ENCODE data around the gene ZNG1C.
"Not testable (repeated sequence)": the region's sequence is repeated elsewhere in the genome, so short reads cannot be mapped to it uniquely, and the experiment has no call there.

The ZNG1C gene

DNA sequence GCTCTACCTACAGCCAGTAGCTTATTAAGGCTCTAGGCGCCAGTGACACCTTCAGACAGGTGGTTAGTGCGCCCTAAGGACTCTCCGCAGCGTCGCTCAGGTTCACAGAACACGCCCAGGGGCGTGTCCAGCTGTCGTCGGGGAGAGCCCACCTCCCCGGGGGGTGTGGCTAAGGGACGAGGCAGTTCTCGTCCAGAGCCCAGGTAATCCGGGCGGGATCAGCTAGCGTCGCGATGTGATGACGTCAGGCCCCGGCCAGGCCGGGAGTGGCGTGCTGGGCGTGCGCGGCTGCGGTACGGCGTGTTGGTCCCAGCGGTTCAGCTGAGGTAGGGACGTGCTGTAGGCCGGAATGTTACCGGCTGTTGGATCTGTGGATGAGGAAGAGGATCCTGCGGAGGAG lies at the start of gene ZNG1C:
TSS of gene ZNG1C (plus strand) at position 301 of the 400 bp plus-strand sequence. CDS start at position 350, 49 bp downstream.
- in situ Hi-C loops (cut with MboI; ENCODE audit: low sequenced_read_pairs) = not testable (repeated sequence)

DNA sequence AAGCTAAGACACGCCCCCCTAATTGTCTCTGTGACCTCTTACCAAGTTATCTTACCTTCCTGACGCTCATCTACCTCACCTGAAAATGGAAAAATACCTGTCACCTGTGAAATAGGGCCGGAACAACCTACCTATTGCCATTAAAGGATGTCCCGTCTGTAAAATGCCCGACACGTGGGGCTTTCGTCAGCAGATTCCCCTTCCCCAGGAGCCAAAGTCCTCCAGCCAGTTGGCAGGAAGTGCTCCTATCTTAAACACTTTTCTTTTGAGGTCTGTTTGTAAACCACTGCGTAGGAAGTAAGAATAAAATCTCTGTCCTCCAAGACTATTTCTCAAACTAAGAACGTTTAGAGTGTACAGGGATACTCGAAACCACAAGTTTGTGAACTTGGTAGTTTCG lies 654 bp downstream of the ZNG1C start:
- in situ Hi-C loops (cut with MboI; ENCODE audit: low sequenced_read_pairs) = not testable (repeated sequence)

DNA sequence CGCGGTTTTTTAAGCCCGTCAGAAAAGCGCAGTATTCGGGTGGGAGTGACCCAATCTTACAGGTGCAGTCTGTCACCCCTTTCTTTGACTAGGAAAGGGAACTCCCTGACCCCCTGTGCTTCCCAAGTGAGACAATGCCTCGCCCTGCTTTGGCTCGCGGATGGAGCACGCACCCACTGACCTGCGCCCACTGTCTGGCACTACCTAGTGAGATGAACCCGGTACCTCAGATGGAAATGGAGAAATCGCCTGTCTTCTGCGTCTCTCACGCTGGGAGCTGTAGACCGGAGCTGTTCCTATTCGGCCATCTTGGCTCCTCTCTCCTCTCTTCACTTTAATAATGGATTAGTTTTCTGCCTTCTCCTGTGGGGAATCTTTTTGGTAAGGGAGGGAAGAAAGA lies 39.3 kb downstream of the ZNG1C start:
- in situ Hi-C loops (cut with MboI; ENCODE audit: low sequenced_read_pairs) = not testable (repeated sequence)

DNA sequence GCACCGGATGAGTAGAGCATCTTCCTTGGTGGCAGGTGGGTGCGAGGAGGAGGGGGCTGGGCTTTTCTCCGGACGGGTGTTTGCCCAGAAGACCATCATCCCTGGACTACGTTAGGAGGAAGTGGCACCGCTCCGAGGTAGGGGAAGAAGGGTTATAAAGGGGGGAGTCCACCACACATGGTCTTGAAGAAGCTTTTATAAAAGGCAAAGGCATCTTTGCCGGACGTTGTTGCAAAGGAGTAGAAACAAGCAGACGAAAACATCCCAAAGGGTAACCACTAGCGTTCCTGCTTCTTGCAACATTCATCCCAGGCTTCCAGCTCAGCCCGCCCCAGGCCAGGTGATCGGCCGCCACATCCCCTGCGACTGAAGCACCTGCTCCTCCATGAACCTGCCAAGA lies 60.8 kb downstream of the ZNG1C start, which contains the start of gene FOXD4L3:
TSS of gene FOXD4L3 (plus strand) at position 301 of the 400 bp plus-strand sequence. CDS start at position 386, 85 bp downstream.
- in situ Hi-C loops (cut with MboI; ENCODE audit: low sequenced_read_pairs) = not testable (repeated sequence)

DNA sequence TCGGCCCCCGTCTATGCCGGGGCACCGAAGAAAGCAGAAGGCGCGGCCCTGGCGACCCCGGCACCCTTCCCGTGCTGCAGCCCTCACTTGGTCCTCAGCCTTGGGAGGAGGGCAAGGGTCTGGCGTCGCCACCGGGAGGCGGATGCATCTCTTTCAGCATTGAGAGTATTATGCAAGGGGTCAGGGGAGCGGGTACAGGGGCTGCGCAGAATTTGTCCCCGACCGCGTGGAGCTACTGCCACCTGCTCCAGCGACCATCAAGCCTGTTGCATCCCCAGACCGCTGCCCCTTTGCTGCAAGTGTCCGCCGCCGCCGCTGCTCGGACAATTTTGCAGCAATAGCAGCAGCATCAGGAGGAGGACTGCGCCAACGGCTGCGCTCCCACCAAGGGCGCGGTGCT lies 62.0 kb downstream of the ZNG1C start:
- in situ Hi-C loops (cut with MboI; ENCODE audit: low sequenced_read_pairs) = not testable (repeated sequence)

DNA sequence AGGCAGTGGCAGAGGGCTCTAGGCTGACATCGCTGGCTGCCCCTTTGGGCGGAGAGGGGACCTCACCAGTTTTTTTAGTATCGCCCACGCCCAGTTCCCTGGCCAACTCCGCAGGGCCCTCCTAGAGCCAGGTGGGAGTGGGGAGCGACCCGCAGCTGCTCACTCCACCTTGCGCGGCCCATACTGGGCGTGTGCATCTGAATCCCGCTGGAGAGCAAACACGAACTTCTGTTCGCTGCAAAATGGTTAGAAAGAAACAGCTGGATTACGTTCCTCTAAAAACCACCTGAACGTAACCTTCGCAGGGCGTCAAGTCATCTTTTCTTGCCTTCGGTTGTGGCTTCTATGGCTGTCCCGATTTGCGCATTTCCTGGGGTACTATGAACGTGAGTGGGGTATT lies 62.4 kb downstream of the ZNG1C start:
- in situ Hi-C loops (cut with MboI; ENCODE audit: low sequenced_read_pairs) = not testable (repeated sequence)

DNA sequence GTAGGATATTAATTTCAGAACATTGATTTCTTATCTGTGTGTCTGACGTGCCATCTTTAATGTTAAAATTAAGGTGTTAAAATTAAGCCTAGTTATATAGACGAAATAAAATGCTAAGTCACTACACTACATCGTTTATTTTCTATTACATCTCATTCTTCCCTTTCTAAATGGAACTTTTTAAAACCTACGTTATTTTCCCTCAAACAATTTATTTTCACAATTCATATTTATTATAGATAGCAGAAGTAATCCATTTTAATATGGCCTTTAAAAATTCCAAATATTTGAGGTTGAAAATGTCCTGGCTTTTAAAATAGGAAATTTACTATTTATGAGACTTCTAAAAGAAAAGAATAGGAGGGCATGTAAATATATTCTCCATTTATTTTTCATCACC lies 63.0 kb downstream of the ZNG1C start:
- in situ Hi-C loops (cut with MboI; ENCODE audit: low sequenced_read_pairs) = not testable (repeated sequence)

DNA sequence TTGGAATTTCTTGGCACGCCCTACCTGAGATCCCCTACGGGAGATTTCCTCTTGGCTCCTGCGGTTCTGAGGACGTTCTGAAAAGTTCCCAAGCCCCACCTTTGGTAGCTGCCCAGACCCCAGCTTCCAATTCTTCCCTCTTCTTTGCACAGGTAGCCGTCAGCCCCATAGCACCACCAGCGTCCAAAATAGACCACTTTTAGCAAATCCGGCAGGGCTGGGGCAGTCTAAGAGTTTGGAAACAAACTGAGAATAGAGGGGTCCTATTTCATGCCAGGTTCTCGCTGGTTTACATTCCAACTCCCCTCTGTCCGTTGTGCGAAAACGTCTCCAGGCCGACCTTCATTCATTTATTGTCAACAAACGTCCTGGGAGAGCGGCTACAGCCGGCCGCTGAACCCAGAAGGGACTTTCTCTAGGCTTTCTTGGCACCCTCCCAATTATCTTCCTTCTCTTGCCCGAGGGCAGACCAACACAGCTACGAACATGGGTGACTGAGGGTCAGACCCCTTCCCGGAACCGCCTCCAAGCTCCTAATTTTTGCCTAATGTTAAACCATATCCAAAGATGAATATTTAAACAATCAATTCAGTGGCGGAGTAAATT lies 64.0 kb downstream of the ZNG1C start:
- in situ Hi-C loops (cut with MboI; ENCODE audit: low sequenced_read_pairs) = not testable (repeated sequence)

DNA sequence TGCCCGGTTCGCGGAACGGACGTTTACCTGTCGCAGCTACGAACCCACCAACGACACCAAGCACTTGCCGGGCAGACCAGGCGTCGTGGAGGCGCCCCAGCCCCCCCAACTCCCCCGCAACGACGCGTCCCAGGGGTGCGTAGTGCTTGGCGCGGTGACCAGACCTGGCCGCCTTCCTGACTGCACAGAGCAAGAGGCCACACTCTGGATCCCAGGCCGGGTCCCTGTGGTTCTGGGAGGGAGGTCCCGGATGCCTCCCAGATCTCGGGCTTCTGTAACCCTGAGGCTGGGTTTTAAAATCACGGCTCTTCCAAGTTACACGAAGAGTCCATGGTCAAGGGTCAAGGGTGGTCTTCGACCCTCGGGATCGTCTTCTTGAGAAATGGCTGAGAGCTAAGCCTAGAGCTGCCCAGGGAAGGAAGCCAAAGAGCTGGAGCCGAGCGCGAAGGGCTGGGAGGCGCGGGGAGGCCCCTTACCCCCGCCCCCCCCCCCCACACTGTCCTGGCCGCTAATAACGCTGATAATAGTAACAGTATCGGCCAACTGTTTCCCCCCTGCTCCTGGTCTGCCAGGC lies 64.7 kb downstream of the ZNG1C start:
- in situ Hi-C loops (cut with MboI; ENCODE audit: low sequenced_read_pairs) = not testable (repeated sequence)

DNA sequence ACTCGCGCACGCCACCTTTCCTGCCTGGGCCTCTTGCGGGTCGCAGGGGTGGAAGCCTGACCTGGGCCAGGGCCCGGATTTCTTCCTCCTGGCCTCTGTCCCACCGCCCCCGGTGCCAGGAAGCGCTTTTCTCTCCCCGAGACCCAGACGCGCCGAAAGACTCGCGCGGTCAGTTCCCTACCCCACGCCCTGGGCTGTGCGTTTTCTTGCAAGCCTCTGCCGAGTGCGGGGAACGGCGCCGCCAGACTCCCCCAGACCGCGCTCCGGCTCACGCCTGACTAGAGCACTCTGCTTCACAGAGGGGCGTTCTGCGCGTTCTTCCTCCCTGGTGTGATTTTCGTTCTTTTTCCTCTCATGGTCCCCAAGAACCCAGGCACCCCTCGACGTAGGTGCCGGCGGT lies 65.3 kb downstream of the ZNG1C start:
- in situ Hi-C loops (cut with MboI; ENCODE audit: low sequenced_read_pairs) = not testable (repeated sequence)

DNA sequence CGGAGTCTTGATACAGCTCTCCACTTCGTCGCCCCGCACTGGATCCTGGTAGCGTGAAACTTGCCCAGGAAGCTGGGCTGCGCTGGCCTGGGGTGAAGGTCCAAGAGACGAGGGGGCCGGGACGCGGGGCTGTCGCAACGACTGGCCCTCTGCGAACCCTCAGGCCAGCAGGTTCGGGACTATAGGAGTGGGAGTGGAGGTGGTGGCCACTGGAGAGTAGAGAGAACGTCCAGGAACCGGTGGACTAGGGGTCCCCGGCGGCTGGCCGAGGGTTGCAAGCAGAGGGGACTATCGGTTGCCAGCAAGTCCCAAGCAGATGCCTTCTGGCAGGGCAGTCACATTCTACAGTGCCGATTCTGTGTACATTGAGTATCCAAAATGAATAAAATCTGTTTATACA lies 65.9 kb downstream of the ZNG1C start:
- in situ Hi-C loops (cut with MboI; ENCODE audit: low sequenced_read_pairs) = not testable (repeated sequence)

DNA sequence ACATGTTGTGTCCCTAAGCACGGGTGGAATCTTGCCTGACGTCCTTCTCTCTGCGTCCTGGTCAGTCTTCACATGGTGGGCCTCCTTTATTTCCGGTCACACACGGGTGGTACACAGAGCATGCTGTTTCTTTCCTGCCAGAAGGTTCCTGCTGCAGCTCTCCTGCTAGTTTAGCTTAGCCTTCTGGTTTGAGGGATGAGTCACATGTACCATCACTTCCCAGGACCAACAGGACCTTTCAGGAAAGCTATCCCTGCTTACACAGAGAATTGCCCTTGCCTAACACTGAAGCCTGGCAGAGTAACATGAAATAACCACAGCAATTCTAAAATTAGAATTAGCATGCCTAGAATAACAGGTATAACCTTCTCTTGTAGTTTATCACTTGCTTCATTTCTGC lies 69.4 kb downstream of the ZNG1C start:
- in situ Hi-C loops (cut with MboI; ENCODE audit: low sequenced_read_pairs) = not testable (repeated sequence)

DNA sequence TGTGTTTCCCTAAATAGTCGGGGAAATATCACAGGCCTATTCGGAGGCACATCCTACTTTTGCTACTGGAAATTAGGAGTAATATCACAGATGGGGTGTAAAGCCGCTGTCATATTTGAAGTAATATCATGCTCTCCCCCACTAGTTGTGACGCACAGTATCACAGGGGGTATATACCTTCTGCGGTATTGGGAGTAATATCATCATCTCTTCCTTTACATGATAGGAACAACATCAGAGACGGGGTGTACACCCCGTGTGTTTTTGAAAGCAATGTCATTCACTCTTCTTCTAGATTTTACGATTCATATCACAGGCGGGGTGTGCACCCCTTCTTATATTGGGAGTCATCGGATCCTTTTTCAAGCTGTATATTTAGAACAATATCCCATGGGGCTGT lies 76.4 kb downstream of the ZNG1C start:
- in situ Hi-C loops (cut with MboI; ENCODE audit: low sequenced_read_pairs) = not testable (repeated sequence)

DNA sequence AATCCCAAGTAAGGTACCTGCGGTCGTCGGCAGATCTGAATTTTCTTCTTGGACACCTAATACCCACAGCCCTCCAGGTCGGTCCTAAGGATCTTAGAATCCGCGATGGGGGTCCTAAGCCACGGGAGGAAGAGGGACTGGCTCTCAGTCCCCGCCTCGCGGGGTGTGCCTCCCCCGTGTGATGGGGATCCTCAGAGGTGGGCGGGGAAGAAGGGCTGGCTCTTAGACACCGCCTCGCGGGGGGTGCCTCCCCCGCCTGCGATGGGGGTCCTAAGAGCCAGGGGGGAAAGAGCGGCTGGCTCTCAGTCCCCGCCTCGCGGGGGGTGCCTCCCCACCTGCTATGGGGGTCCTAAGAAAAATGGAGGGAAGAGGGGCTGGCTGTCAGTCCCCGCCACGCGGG lies 82.0 kb downstream of the ZNG1C start:
- in situ Hi-C loops (cut with MboI; ENCODE audit: low sequenced_read_pairs) = not testable (repeated sequence)

DNA sequence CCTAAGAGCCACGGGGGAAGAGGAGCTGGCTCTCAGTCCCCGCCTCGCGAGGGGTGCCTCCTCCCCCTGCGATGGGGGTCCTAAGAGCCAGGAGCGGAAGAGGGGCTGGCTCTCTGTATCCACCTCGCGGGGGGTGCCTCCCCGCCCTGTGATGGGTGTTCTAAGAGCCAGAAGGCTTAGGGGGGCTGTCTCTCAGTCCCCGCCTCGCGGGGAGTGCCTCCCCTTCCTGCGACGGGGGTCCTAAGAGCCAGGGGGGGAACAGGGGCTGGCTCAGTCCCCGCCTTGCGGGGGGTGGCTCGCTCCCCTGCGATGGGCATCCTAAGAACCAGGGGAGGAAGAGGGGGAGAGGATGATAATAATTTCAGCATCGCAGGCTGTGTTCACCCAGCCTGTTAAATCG lies 82.7 kb downstream of the ZNG1C start:
- in situ Hi-C loops (cut with MboI; ENCODE audit: low sequenced_read_pairs) = not testable (repeated sequence)

DNA sequence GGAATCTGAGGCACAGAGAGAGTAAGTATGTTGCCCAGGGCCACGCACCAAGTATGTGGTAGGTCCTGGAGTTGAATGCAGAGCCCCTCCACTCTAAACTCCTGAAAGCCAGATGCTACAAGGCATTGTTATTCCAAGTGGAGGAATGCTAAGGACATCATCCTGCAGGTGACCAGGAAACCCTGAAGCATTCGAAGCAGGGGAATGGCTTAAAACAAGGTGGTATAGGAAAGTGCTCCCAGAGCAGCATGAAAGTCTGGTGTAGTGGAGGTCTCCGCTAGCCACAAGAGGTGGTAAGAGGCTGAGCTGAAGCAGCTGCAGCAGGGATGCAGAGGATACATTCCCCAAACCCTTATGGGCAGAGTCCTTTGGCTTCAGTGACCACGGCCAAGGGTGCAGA lies 87.3 kb downstream of the ZNG1C start:
- in situ Hi-C loops (cut with MboI; ENCODE audit: low sequenced_read_pairs) = not testable (repeated sequence)

DNA sequence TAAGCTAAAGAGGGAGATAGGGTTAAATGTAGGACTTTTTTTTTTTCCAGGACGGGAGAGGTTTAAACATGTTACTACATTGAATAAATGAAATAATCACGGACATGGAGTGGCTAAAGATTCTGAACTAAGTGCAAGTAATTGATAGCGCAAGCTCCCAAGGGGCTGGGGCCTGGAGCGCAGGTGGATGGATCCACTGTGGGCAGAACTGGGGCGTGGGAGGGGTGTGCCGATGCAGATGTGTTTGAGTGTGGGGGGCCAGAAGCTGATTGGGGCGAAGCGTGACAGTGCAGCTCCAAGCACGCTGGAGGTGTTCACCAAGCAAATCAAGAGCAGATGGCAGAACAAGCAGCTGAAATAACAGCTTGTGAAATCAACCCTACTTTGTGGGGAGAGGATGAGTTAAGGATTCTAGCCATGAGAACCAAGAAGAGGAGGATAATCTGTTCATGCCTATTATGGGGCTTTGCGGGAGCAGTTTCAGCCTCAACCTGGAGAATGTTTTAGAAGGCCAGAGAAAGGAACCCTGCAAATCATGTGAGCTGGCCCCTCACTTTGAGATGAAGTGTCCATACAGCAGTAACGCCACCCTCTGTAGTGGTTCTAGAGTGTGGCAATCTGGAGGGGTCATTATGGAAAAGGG lies 88.9 kb downstream of the ZNG1C start:
- in situ Hi-C loops (cut with MboI; ENCODE audit: low sequenced_read_pairs) = not testable (repeated sequence)

DNA sequence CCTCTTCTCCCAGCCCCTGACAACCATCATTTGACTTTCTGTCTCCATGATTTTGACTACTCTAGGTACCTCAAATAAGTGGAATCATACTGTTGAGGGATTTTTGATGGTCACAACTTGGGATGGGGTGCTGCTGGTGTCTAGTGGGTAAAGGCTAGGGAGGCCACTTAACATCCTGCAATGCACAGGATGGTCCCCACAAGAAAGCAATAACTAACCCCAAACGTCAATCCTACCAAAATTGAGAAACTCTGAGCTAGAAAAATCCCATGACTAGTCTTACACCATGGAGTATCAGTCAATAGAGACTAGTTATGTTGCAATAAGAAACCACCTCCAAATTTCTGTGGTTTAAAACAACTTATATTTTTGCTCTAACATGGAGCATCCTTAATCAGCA lies 90.3 kb downstream of the ZNG1C start:
- in situ Hi-C loops (cut with MboI; ENCODE audit: low sequenced_read_pairs) = not testable (repeated sequence)

DNA sequence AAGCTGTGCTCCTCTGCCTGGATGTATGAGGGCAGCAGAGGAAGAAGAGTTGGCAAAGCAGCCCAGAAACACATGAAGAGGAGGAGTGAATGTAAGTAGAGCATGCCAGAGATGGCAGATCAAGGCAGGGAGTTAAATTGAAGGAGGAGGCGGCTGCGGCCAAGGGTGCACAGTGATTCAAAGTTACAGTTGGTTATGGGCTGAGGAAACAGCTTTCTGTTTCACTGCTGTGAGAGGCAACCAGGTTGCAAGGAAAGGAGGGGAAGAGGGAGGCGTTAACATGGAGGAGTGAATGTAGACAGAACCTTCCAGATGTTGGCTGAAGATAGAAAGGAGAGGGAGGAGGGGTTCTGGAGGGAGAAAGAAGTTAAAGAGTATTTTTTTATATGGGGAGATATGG lies 94.2 kb downstream of the ZNG1C start:
- in situ Hi-C loops (cut with MboI; ENCODE audit: low sequenced_read_pairs) = not testable (repeated sequence)

DNA sequence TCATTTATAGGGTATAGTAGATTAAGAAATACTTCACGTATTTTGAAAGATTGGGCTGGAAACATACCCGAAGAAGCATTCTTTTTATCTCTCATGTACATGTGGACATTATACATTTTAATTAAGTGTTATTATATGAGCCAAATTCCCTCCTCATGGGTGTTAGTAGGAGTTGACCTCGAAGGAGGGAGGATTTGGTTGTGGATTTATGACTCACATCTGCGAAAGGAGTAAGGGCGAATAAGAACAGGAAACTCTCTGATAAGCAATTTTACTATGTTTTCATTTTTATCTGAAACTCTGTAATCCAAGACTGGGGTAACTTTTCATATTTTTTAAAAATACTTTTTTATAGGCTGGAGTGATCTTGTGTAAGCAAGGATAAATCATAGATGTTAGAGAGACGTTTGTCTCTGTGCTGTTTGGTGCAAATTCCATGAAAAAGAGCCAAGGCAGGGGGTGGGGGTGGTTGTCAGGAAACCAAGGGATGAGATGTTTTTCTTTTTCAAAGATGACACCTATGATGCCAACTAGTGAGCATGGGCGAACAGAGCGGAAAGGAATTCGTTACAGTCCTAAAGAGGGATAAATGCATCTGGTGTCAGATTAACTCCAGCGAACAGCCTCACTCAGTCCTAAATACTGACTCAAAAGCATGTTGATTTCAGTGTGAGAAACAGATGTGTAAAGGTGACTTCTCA lies 95.0 kb downstream of the ZNG1C start:
- in situ Hi-C loops (cut with MboI; ENCODE audit: low sequenced_read_pairs) = not testable (repeated sequence)

DNA sequence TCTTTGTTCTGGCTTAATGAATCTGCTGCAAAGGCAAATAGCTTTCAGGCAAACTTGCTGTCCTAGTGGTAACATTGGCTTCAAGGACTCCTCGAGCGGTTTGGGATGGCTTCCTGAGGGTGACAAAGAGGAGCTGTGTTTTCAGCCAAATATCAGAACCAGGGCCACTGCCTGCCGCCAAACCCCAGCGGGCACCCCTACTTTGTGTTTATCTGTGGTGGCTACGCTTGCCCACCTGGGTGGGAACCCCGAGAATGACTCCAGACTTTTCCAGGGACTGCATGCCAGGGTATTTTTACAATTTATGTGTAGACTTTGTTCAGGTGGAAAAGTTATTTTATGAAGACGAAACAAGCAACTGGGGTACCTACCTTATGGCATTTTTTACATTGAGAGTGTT lies 96.2 kb downstream of the ZNG1C start:
- in situ Hi-C loops (cut with MboI; ENCODE audit: low sequenced_read_pairs) = not testable (repeated sequence)
